Esophagus squamous epithelium (tissue), 5 donors: ENCODE measurements around the gene PXDC1. TPM values are rescaled to one million over a fixed set of nuclear protein-coding genes. Genes with fewer than 3 reads are reported as not detected.

Source experiments
- DNase-seq: peaks from one replicate; lab custom pipeline; 2025; lab: John Stamatoyannopoulos, UW
- H3K27ac ChIP-seq, 4 donors: fragments of 200-600 bp; sonication (generic); one replicate each; pipeline ENCODE4 v1.5.1; 2016 to 2019; ENCODE audit warnings: mild to moderate bottlenecking in 1 of 4
- H3K27me3 ChIP-seq, 4 donors: fragments of 200-600 bp; sonication (generic); 1 replicate in 3 of 4; 2 replicates in 1 of 4; pipeline versions ENCODE4 v1.5.1 to v1.6.0; 2017 to 2021; ENCODE audit warnings: antibody characterized with exemption in 1 of 4
- H3K36me3 ChIP-seq, 3 donors: fragments of 200-600 bp; sonication (generic); one replicate each; pipeline ENCODE4 v1.5.1; 2016 to 2019
- H3K4me1 ChIP-seq, 3 donors: fragments of 200-600 bp; sonication (generic); one replicate each; pipeline ENCODE4 v1.5.1; 2017 to 2019
- H3K4me3 ChIP-seq, 4 donors: fragments of 200-600 bp; sonication (generic); 1 replicate in 3 of 4; 2 replicates in 1 of 4; pipeline ENCODE4 v1.5.1; 2016 to 2019; ENCODE audit warnings: mild to moderate bottlenecking in 2 of 4, moderate library complexity in 1 of 4
- H3K9me3 ChIP-seq, 3 donors: fragments of 200-600 bp; sonication (generic); one replicate each; pipeline ENCODE4 v1.5.1; 2016 to 2019
- CTCF ChIP-seq, 6 experiments: fragments of 450-650 bp in 4 of 6; fragments of 200-600 bp in 2 of 6; sonication (generic) in 2 of 6; IDR thresholded peaks; one replicate each; pipeline ENCODE4 v1.5.1; 2016 to 2019; ENCODE audit warnings: antibody characterized with exemption in 6 of 6, mild to moderate bottlenecking in 4 of 6, moderate library complexity in 4 of 6
- POLR2A ChIP-seq, 4 donors: fragments of 450-650 bp; IDR thresholded peaks; one replicate each; pipeline ENCODE4 v1.6.1; 2017; ENCODE audit warnings: antibody characterized with exemption in 4 of 4, mild to moderate bottlenecking in 4 of 4, moderate library complexity in 3 of 4
- WGBS, 2 donors: methylation state at CpG; one replicate each; pipeline ENCODE4 v1.1.5; 2018; 5-methylcytosine and 5-hydroxymethylcytosine counted together
- intact Hi-C: fragments of 100-400 bp; cut with DNase I; formaldehyde crosslinking; loops from one replicate; pipeline ENCODE4 v1.15.0; 2022
- total RNA-seq, 4 donors: library from RNA; depleted of rRNA; stranded (reverse); fragments of >200 nt; gene quantifications; one replicate each; pipeline ENCODE4 v1.1.0, GENCODE V29; 2016
- donor health status: DM: yes; HTN: yes; CAD: no.

PXDC1 gene
- total RNA-seq, 4 donors from 2014 or later: 12.1 to 58.0 (median 24.0) TPM

- Histone ChIP-seq H3K9me3 (no peaks in the 10 kb centered on the region), H3K4me1 (peaks cover 4 to 87% (median 49%) of the 10 kb centered on the region in 3 donors), H3K27ac (peak overlapping the region in 3 of 4 donors; percentile 9 to 81 (median 30)), H3K36me3 (peaks cover 11 to 26% (median 14%) of the 10 kb centered on the region in 3 donors), H3K4me3 (peak overlapping the region in 1 of 4 donors; percentile 9), H3K27me3 (no peaks in the 10 kb centered on the region)
- intact Hi-C loops: loop anchor here (5.0 to 10.0 kb wide), 3 partner anchors 104 to 191 kb away; partner anchors contain the start of gene FAM50B
- no peak for DNase-seq
- TF ChIP-seq CTCF (IDR thresholded peaks at IDR 0.05) (no peak), POLR2A (IDR thresholded peaks at IDR 0.05) (no peak)
- 78 to 80% methylated on average over 7 to 13 of the region's 16 CpGs for WGBS, 2 donors
Measured at GRCh38 chr6:3740551-3741476, 10.7 kb downstream of the PXDC1 start.

GRCh38 chr6:3739311-3739897 lies 12.1 kb downstream of the PXDC1 start:
- Histone ChIP-seq H3K36me3 (peaks cover 14 to 40% (median 20%) of the 10 kb centered on the region in 3 donors), H3K4me1 (peaks cover 4 to 73% (median 37%) of the 10 kb centered on the region in 3 donors), H3K27me3 (no peaks in the 10 kb centered on the region), H3K9me3 (no peaks in the 10 kb centered on the region), H3K4me3 (no peak overlapping the region), H3K27ac (peak overlapping the region in 1 of 4 donors; percentile 17)
- DNase-seq: no peak
- WGBS, 2 donors: 67 to 74% methylated on average over 12 to 15 of the region's 16 CpGs
- no peak for TF ChIP-seq POLR2A (IDR thresholded peaks at IDR 0.05)
- no peak for TF ChIP-seq CTCF (IDR thresholded peaks at IDR 0.05)
- intact Hi-C loops: no loop called here

GRCh38 chr6:3738381-3739131 lies 13.0 kb downstream of the PXDC1 start:
- peaks cover 4 to 73% (median 28%) of the 10 kb centered on the region in 3 donors for H3K4me1 ChIP-seq
- DNase-seq: no peak
- no peaks in the 10 kb centered on the region for H3K9me3 ChIP-seq
- H3K36me3 ChIP-seq: peaks cover 14 to 49% (median 20%) of the 10 kb centered on the region in 3 donors
- intact Hi-C loops: no loop called here
- no peak overlapping the region for H3K27ac ChIP-seq
- no peaks in the 10 kb centered on the region for H3K27me3 ChIP-seq
- 84 to 85% methylated on average over 11 to 15 of the region's 19 CpGs for WGBS, 2 donors
- TF ChIP-seq CTCF (IDR thresholded peaks at IDR 0.05) (no peak), POLR2A (IDR thresholded peaks at IDR 0.05) (no peak)
- H3K4me3 ChIP-seq: no peak overlapping the region

GRCh38 chr6:3737831-3738210 lies 13.7 kb downstream of the PXDC1 start:
- intact Hi-C loops: no loop called here

More at GRCh38 chr6:3737831-3738210, 13.7 kb downstream of the PXDC1 start:
- Histone ChIP-seq H3K4me3 (no peak overlapping the region), H3K36me3 (peaks cover 14 to 56% (median 20%) of the 10 kb centered on the region in 3 donors), H3K27me3 (no peaks in the 10 kb centered on the region), H3K9me3 (no peaks in the 10 kb centered on the region), H3K4me1 (peaks cover 4 to 70% (median 22%) of the 10 kb centered on the region in 3 donors), H3K27ac (no peak overlapping the region)
- WGBS, 2 donors: 86 to 91% methylated on average over 7 to 8 of the region's 12 CpGs
- DNase-seq: no peak
- TF ChIP-seq CTCF (IDR thresholded peaks at IDR 0.05): no peak
- no peak for TF ChIP-seq POLR2A (IDR thresholded peaks at IDR 0.05)
